H1 (cell line): Measurements from ENCODE around the gene EPHA5. TPM values are rescaled to one million over a fixed set of nuclear protein-coding genes. Genes with fewer than 3 reads are reported as not detected.

Experiments
- CHD7 ChIP-seq: fragments of 300-600 bp; sonication (generic); IDR thresholded peaks from 2 replicates; pipeline ENCODE4 v1.7.1; 2012; ENCODE audit warnings: low read length, moderate library complexity, mild to moderate bottlenecking, inconsistent platforms; ENCODE audit not compliant: insufficient replicate concordance
- RNF2 ChIP-seq: fragments of 200-900, 300-1000 bp; sonication (generic); IDR thresholded peaks from 2 replicates; pipeline ENCODE4 v1.7.1; 2016; ENCODE audit warnings: borderline replicate concordance, low read depth, mild to moderate bottlenecking, antibody characterized with exemption, low read length; ENCODE audit not compliant: poor library complexity, severe bottlenecking; ENCODE audit errors: missing control alignments
- polyA plus RNA-seq, 7 experiments: library from polyadenylated mRNA; depleted of rRNA in 3 of 7; stranded (reverse) in 5 of 7; unstranded in 2 of 7; fragments of >200 nt in 5 of 7; fragments of 200-250 nt in 2 of 7; gene quantifications; 1 replicate in 5 of 7; 2 replicates in 1 of 7; 4 replicates in 1 of 7; pipeline versions ENCODE4 v1.2.1 to v1.2.3, GENCODE V29; 2011 to 2013; ENCODE audit warnings: missing spikeins in 2 of 7, mixed read lengths in 2 of 7
- total RNA-seq: library from RNA; stranded (reverse); fragmentation: NEBNext Ultra II Directional; extraction: Animal tissue kit (Norgen Biotek cat#: 25700); gene quantifications from 2 replicates; pipeline ENCODE4 v1.2.1, GENCODE V29; 2021

The EPHA5 gene
- total and polyA plus RNA-seq, 2 of the 8 experiments (the other 6 are each of a cell fraction or from before 2014, with no cell fraction given) = 0.03 to 0.11 TPM

- TF ChIP-seq CHD7 (no peak), RNF2 (no peak)
Measured at GRCh38 chr4:65456579-65456978, 213.7 kb downstream of the EPHA5 start (continued).
